Esophagus squamous epithelium (tissue), 5 donors: ENCODE measurements around the gene SEPTIN2. TPM values are rescaled to one million over a fixed set of nuclear protein-coding genes. Genes with fewer than 3 reads are reported as not detected.

Experiments used
- DNase-seq: peaks from one replicate; lab custom pipeline; 2025; lab: John Stamatoyannopoulos, UW
- H3K27ac ChIP-seq, 4 donors: fragments of 200-600 bp; sonication (generic); one replicate each; pipeline ENCODE4 v1.5.1; 2016 to 2019; ENCODE audit warnings: mild to moderate bottlenecking in 1 of 4
- H3K27me3 ChIP-seq, 4 donors: fragments of 200-600 bp; sonication (generic); 1 replicate in 3 of 4; 2 replicates in 1 of 4; pipeline versions ENCODE4 v1.5.1 to v1.6.0; 2017 to 2021; ENCODE audit warnings: antibody characterized with exemption in 1 of 4
- H3K36me3 ChIP-seq, 3 donors: fragments of 200-600 bp; sonication (generic); one replicate each; pipeline ENCODE4 v1.5.1; 2016 to 2019
- H3K4me1 ChIP-seq, 3 donors: fragments of 200-600 bp; sonication (generic); one replicate each; pipeline ENCODE4 v1.5.1; 2017 to 2019
- H3K4me3 ChIP-seq, 4 donors: fragments of 200-600 bp; sonication (generic); 1 replicate in 3 of 4; 2 replicates in 1 of 4; pipeline ENCODE4 v1.5.1; 2016 to 2019; ENCODE audit warnings: mild to moderate bottlenecking in 2 of 4, moderate library complexity in 1 of 4
- H3K9me3 ChIP-seq, 3 donors: fragments of 200-600 bp; sonication (generic); one replicate each; pipeline ENCODE4 v1.5.1; 2016 to 2019
- POLR2A ChIP-seq, 4 donors: fragments of 450-650 bp; IDR thresholded peaks; one replicate each; pipeline ENCODE4 v1.6.1; 2017; ENCODE audit warnings: antibody characterized with exemption in 4 of 4, mild to moderate bottlenecking in 4 of 4, moderate library complexity in 3 of 4
- WGBS, 2 donors: methylation state at CpG; one replicate each; pipeline ENCODE4 v1.1.5; 2018; 5-methylcytosine and 5-hydroxymethylcytosine counted together
- intact Hi-C: fragments of 100-400 bp; cut with DNase I; formaldehyde crosslinking; loops from one replicate; pipeline ENCODE4 v1.15.0; 2022
- total RNA-seq, 4 donors: library from RNA; depleted of rRNA; stranded (reverse); fragments of >200 nt; gene quantifications; one replicate each; pipeline ENCODE4 v1.1.0, GENCODE V29; 2016
- TF ChIP-seq, protein P1 (sequence below), 6 experiments: fragments of 450-650 bp in 4 of 6; fragments of 200-600 bp in 2 of 6; sonication (generic) in 2 of 6; IDR thresholded peaks; one replicate each; pipeline ENCODE4 v1.5.1; 2016 to 2019; ENCODE audit warnings: antibody characterized with exemption in 6 of 6, mild to moderate bottlenecking in 4 of 6, moderate library complexity in 4 of 6
- donor health status: DM: yes; HTN: yes; CAD: no.

The SEPTIN2 gene
- total RNA-seq, 4 donors from 2014 or later, result 95.9 to 236 (median 185) TPM

DNA sequence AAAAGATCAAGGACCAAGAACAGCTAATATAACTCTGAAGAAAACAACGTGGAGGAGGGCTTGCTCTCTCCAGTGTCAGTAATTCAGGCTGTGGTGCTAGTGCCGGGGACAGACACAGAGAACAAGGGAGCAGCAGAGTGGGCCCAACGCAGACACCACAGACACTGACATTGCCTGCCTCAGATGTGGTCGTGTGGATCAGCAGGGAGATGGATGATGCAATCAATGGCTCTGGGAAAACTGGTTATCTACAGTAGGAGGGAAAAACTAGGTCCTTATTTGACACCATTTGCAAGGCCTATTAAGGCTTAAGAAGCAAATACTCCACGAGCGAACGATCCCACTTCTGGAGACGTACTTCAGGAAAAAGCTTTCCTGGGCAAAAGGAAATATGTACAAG lies 36.3 kb upstream of the SEPTIN2 start:
- Histone ChIP-seq H3K9me3 (no peaks in the 10 kb centered on the region), H3K36me3 (no peaks in the 10 kb centered on the region), H3K27ac (no peak overlapping the region), H3K27me3 (no peaks in the 10 kb centered on the region), H3K4me3 (no peak overlapping the region), H3K4me1 (peaks cover 0 to 11% (median 0%) of the 10 kb centered on the region in 3 donors)
- intact Hi-C loops, result no loop called here
- TF ChIP-seq, protein P1, sequence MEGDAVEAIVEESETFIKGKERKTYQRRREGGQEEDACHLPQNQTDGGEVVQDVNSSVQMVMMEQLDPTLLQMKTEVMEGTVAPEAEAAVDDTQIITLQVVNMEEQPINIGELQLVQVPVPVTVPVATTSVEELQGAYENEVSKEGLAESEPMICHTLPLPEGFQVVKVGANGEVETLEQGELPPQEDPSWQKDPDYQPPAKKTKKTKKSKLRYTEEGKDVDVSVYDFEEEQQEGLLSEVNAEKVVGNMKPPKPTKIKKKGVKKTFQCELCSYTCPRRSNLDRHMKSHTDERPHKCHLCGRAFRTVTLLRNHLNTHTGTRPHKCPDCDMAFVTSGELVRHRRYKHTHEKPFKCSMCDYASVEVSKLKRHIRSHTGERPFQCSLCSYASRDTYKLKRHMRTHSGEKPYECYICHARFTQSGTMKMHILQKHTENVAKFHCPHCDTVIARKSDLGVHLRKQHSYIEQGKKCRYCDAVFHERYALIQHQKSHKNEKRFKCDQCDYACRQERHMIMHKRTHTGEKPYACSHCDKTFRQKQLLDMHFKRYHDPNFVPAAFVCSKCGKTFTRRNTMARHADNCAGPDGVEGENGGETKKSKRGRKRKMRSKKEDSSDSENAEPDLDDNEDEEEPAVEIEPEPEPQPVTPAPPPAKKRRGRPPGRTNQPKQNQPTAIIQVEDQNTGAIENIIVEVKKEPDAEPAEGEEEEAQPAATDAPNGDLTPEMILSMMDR (IDR thresholded peaks at IDR 0.05), result no peak
- TF ChIP-seq POLR2A (IDR thresholded peaks at IDR 0.05), result no peak
- no peak for DNase-seq
- 76% methylated on average over 8 of the region's 8 CpGs for WGBS, 2 donors

DNA sequence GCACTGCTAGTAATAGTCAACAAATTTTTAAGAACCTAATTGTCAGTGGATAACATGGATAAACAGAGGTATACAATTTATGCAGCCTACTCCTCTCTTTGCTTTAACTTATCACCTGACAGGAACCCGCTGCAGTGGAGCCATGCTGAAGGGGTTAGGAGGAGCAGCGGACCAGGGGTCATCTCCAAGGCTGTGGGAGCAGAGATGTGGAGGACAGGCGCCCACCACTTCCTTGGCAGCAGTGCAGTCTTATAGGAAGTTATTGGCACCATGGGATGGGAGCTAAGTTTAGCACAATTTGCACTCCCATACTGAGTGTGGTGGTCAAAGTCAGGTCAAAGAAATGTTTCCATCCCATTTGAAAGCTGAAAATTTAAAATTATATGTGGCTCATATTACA lies 35.9 kb upstream of the SEPTIN2 start:
- DNase-seq, result no peak
- Histone ChIP-seq H3K27ac (no peak overlapping the region), H3K27me3 (no peaks in the 10 kb centered on the region), H3K4me1 (peaks cover 0 to 11% (median under 1%) of the 10 kb centered on the region in 3 donors), H3K36me3 (no peaks in the 10 kb centered on the region), H3K9me3 (no peaks in the 10 kb centered on the region), H3K4me3 (no peak overlapping the region)
- intact Hi-C loops, result no loop called here
- TF ChIP-seq, protein P1 (IDR thresholded peaks at IDR 0.05), result no peak
- TF ChIP-seq POLR2A (IDR thresholded peaks at IDR 0.05), result no peak
- 90 to 92% methylated on average over 3 of the region's 3 CpGs for WGBS, 2 donors

DNA sequence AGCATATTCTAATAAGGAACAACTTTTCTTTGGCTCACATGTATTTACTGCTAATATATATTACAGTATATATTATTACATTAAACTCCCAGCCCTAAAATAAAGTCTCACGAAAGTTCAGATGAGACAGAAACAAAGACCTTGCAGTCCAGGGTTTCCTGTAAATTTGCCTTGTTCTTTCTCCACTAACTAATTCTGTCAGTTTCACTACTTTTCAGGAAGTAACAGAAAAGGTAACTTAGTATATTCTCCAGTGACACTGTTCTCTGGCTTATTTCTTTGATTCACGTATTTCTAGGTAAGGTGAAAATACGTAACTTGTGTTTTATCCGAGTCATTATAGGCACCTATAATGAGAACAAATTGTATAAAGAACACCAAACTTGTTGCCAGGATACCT lies 35.4 kb upstream of the SEPTIN2 start:
- peaks cover 0 to 15% (median 5%) of the 10 kb centered on the region in 3 donors for H3K4me1 ChIP-seq
- no peaks in the 10 kb centered on the region for H3K27me3 ChIP-seq
- H3K4me3 ChIP-seq, result no peak overlapping the region
- intact Hi-C loops, result no loop called here
- H3K27ac ChIP-seq, result no peak overlapping the region
- no peak for TF ChIP-seq POLR2A (IDR thresholded peaks at IDR 0.05)
- TF ChIP-seq, protein P1 (IDR thresholded peaks at IDR 0.05), result no peak
- no peaks in the 10 kb centered on the region for H3K9me3 ChIP-seq
- no peaks in the 10 kb centered on the region for H3K36me3 ChIP-seq
- 79 to 80% methylated on average over 4 of the region's 4 CpGs for WGBS, 2 donors
- DNase-seq, result no peak

DNA sequence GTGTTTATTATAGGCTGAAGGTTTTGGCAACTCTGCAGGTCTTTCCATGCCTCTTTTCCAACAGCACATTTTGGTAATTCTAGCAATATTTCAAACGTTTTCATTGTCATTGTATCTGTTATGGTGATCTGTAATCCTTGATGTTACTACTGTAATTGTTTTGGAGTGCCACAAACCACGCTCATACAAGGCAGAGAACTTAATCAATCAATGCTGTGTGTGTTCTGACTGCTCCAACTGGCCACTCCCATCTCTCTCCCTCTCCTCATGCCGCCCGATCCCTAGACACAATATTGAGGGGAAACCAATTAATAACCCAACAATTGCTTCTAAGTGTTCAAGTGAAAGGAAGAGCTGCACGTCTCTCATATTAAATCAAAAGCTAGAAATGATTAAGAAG lies 33.2 kb upstream of the SEPTIN2 start:
- TF ChIP-seq POLR2A (IDR thresholded peaks at IDR 0.05), result no peak
- H3K27ac ChIP-seq, result no peak overlapping the region
- no peak overlapping the region for H3K4me3 ChIP-seq
- 66% methylated on average over 5 of the region's 5 CpGs for WGBS, 2 donors
- no peaks in the 10 kb centered on the region for H3K27me3 ChIP-seq
- no peak for DNase-seq
- no peaks in the 10 kb centered on the region for H3K9me3 ChIP-seq
- H3K36me3 ChIP-seq, result no peaks in the 10 kb centered on the region
- peaks cover 0 to 26% (median 6%) of the 10 kb centered on the region in 3 donors for H3K4me1 ChIP-seq
- intact Hi-C loops, result no loop called here

DNA sequence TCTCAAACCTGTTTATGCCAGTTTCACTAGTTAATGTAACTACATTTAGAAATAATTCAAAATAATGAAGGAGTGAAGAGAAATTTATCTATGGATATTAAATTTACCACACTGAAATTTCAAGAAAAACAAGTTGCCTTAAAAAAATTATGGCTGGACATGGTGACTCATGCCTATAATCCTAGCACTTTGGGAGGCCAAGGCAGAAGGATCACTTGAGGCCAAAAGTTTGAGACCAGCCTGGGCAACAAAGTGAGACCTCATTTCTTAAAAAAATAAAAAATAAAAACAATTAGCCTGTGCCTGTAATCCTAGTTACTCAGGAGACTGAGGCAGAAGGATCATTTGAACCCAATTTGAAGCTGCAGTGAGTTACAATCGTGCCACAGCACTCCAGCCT lies 30.1 kb upstream of the SEPTIN2 start:
- H3K4me1 ChIP-seq, result peaks cover 6 to 52% (median 6%) of the 10 kb centered on the region in 3 donors
- WGBS, 2 donors, result 94 to 100% methylated on average over 1 of the region's 1 CpG
- no peak for DNase-seq
- H3K9me3 ChIP-seq, result no peaks in the 10 kb centered on the region
- peaks cover 0 to 8% (median 0%) of the 10 kb centered on the region in 3 donors for H3K36me3 ChIP-seq
- H3K27me3 ChIP-seq, result no peaks in the 10 kb centered on the region
- intact Hi-C loops, result no loop called here
- no peak overlapping the region for H3K4me3 ChIP-seq
- TF ChIP-seq, protein P1 (IDR thresholded peaks at IDR 0.05), result no peak
- no peak for TF ChIP-seq POLR2A (IDR thresholded peaks at IDR 0.05)
- no peak overlapping the region for H3K27ac ChIP-seq
